Mucosa of rectum (tissue), 2 donors: ENCODE data around the gene PRDM1.
A peak's percentile ranks its signal among the peaks of the same experiment; 100 is the strongest.

Source experiments
- H3K27ac ChIP-seq, 2 donors: one replicate each; pipeline ENCODE4 v1.7.0; 2013; ENCODE audit warnings: inconsistent platforms in 2 of 2, low read depth in 2 of 2, low read length in 2 of 2
- H3K27me3 ChIP-seq, 2 donors: one replicate each; pipeline ENCODE4 v1.7.0; 2013; ENCODE audit warnings: low read length in 2 of 2; ENCODE audit not compliant: control insufficient read depth in 2 of 2, insufficient read depth in 2 of 2
- H3K36me3 ChIP-seq, 2 donors: one replicate each; pipeline ENCODE4 v1.7.0; 2013; ENCODE audit warnings: low read length in 2 of 2; ENCODE audit not compliant: control insufficient read depth in 2 of 2, insufficient read depth in 2 of 2
- H3K4me1 ChIP-seq, 2 donors: one replicate each; pipeline ENCODE4 v1.7.0; 2013; ENCODE audit warnings: low read length in 2 of 2, mild to moderate bottlenecking in 1 of 2; ENCODE audit not compliant: control insufficient read depth in 2 of 2, insufficient read depth in 2 of 2
- H3K4me3 ChIP-seq, 2 donors: one replicate each; pipeline ENCODE4 v1.7.0; 2013; ENCODE audit warnings: low read length in 2 of 2
- H3K9ac ChIP-seq, 2 donors: one replicate each; pipeline ENCODE4 v1.7.0; 2013; ENCODE audit warnings: low read length in 2 of 2, low read depth in 1 of 2, mild to moderate bottlenecking in 1 of 2
- H3K9me3 ChIP-seq, 2 donors: one replicate each; pipeline ENCODE4 v1.7.0; 2013; ENCODE audit warnings: low read length in 2 of 2; ENCODE audit not compliant: control insufficient read depth in 2 of 2
- donor health status: healthy.
- donor health status: Normal muscosa, but diverticular disease.

Gene PRDM1

DNA sequence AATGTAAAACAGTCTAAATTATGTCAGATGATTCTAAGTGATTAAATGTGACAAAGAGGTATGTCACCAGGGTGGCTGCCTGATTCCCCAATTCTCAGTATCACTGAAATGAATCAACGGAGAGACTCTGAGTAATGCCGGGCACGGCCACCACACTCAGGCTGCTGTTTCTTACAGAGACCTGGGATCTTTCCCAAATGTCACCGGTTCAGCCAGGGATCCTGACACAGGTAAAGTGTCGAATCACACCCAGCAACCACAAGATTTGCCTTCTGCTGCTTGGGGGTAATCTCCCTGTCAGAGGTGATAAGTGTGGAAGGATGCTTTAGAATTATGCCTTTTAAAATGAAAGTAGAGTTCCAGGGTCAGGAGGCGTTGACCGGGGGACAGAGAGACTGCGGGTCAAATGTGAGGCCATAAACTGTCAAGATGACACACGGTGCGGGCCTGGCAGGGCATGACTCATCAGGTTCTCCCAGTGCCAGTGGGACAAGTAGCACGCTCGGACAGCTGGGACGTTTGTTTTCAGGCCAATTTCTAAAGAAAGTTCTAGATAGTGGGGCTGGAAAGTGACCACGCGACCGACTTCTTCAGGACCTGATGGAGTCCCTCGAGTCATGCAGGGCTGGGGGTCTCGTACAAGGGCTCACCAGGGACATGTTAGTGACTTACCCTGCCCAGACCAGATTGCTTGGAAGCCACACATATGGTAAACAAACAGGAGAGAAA lies 48.9 kb downstream of the PRDM1 start:
- Histone ChIP-seq H3K27me3 (no peaks in the 10 kb centered on the region), H3K4me3 (no peak overlapping the region), H3K4me1 (peaks cover 2 to 10% of the 10 kb centered on the region in 2 donors), H3K36me3 (no peaks in the 10 kb centered on the region), H3K27ac (peak overlapping the region; percentile 73 to 74), H3K9me3 (no peaks in the 10 kb centered on the region), H3K9ac (no peak overlapping the region)

DNA sequence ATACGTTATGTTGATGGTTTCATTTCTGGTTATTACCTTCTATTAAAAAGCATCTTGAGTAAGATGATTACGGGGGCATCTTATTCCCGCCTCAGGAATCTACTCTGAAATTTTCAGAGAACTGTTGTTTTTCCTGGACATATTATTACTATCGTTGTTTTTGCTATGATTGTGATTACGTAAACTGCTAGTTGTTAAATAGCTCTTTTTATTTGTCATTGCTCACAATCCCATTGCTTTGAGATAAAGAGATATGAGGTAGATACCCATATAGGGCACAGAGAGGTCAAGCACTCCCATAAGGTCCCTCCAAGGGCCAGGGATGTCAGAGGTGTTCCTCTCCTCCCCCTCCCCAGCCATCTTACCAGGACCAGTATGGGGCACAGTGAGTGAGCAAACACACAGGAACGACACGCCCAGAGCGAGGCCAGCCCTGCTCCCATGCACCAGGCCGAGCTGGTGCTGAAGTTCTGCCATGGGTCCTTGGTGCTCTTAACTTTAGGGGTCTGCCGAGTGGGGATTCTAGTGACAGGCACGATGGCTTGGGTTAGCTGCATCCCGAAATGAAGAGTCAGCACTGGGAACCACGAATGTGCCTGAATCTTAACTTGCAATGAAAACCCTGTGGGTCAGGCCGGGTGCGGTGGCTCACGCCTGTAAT lies 49.9 kb downstream of the PRDM1 start:
- H3K4me1 ChIP-seq = peaks cover 2 to 8% of the 10 kb centered on the region in 2 donors
- H3K27me3 ChIP-seq = no peaks in the 10 kb centered on the region
- no peaks in the 10 kb centered on the region for H3K36me3 ChIP-seq
- H3K9ac ChIP-seq = no peak overlapping the region
- no peak overlapping the region for H3K4me3 ChIP-seq
- no peaks in the 10 kb centered on the region for H3K9me3 ChIP-seq
- H3K27ac ChIP-seq = peak overlapping the region; percentile 73 to 74

DNA sequence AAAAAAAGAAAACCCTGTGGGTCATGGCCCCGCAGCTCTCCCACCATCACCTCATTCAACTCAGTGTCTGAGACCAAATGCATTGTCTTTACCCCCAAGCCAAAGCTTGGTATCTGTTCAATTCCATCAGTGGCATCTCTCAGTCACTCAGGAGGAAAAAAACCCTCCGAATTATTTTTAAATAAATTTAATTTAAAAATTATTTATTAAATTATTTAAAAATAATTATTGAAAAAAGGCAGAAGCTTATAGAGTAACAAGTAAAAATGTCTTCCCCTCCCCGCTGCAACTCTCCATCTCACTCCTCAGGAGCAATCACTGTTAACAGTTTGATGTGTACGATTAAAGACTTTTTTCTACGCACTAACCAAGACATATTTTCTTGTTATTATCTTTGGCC lies 50.7 kb downstream of the PRDM1 start:
- Histone ChIP-seq H3K27ac (no peak overlapping the region), H3K4me3 (no peak overlapping the region), H3K27me3 (no peaks in the 10 kb centered on the region), H3K36me3 (no peaks in the 10 kb centered on the region), H3K9me3 (no peaks in the 10 kb centered on the region), H3K9ac (no peak overlapping the region), H3K4me1 (peaks cover 6 to 11% of the 10 kb centered on the region in 2 donors)

DNA sequence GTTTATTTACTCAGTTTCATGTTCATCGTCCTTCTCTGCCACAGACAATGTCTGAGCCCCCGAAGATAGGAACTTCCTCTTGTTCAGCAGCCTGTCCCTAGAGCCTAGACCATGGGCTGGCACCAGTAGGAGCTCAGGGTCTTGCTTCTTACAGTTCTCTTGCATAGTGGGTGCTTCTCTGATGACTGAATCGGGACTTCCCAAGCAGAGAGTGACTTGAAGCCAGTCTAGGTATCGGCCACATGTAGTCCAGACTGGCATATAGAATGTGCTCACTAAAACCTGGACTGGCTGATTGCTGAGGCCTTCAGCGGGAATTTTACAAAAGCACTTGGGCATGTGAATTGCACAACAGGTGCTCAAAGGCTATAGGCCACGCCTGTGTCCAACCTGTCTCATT lies 52.0 kb downstream of the PRDM1 start:
- H3K4me3 ChIP-seq = no peak overlapping the region
- peaks cover 9 to 14% of the 10 kb centered on the region in 2 donors for H3K4me1 ChIP-seq
- peak overlapping the region in 1 of 2 donors; percentile 6 for H3K27ac ChIP-seq
- H3K36me3 ChIP-seq = no peaks in the 10 kb centered on the region
- no peak overlapping the region for H3K9ac ChIP-seq
- H3K27me3 ChIP-seq = no peaks in the 10 kb centered on the region
- H3K9me3 ChIP-seq = no peaks in the 10 kb centered on the region

DNA sequence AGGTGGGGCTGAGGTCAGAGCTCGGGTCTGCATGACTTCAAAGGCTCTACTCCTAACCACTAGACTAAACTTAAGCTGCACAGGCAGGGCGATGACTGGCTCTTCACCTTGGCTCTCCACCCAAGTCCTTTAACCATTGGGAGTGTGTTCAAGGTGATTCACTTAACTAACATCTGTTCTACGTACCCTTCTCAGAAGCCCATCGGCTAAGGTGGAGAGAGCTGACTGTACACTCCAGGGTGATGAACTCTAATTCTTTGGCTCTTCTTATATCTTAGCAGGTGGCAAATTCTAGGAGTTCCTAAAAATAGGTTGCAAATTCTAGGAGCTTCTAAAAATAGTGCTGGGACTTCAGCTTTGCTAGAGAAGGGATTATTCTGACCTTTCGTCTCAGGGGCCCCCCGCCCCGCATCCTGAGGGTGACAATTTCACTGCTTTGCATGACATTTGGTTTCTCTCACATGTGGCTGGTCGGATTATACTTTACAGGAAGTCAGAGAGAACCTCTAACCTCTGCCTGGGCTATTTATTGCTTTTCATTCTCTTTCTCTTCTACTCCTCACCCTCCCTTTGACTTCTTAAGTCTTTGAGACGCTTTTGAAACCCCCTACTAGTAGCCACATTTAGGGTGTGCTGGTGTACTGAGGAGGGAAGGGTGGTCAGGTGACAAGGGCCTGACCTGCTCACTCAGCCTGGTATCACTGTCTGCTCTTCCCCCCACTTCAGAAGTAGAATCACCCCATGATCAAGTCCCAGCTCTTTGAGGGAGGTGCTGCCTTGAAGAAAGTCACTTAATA lies 55.5 kb downstream of the PRDM1 start:
- no peaks in the 10 kb centered on the region for H3K9me3 ChIP-seq
- peak overlapping the region in 1 of 2 donors; percentile 17 for H3K9ac ChIP-seq
- H3K27me3 ChIP-seq = no peaks in the 10 kb centered on the region
- peaks cover 7 to 9% of the 10 kb centered on the region in 2 donors for H3K4me1 ChIP-seq
- peak overlapping the region; percentile 37 to 60 for H3K27ac ChIP-seq
- no peak overlapping the region for H3K4me3 ChIP-seq
- no peaks in the 10 kb centered on the region for H3K36me3 ChIP-seq

DNA sequence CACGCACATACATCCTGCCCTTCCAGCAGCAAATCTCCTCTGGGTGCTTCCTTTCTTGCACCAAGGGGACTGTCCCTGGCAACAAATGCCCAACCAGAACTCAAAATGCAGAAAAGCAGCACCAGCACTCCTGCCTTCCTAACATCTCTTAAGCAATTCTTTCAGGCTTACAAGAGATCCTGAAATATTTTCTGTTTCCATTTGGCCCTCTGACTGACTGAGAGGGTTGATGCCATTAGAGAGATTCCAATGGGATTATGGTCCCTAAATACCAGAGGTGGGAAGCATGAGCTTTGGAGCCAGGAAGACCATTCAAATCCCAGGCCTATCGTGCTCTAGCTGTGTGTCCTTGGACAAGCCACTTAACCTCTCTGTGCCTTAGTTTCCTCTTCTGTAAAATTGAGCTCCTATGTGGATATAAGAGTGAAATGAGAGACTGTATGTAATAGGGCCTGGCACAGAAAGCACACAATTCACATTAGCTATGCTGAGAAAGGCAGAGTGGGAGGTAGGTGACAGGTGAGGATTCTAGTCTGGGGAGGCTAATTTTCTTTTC lies 56.8 kb downstream of the PRDM1 start:
- H3K9ac ChIP-seq = no peak overlapping the region
- H3K36me3 ChIP-seq = no peaks in the 10 kb centered on the region
- H3K27me3 ChIP-seq = no peaks in the 10 kb centered on the region
- H3K27ac ChIP-seq = peak overlapping the region in 1 of 2 donors; percentile 60
- H3K4me3 ChIP-seq = no peak overlapping the region
- no peaks in the 10 kb centered on the region for H3K9me3 ChIP-seq
- peaks cover 7 to 9% of the 10 kb centered on the region in 2 donors for H3K4me1 ChIP-seq

DNA sequence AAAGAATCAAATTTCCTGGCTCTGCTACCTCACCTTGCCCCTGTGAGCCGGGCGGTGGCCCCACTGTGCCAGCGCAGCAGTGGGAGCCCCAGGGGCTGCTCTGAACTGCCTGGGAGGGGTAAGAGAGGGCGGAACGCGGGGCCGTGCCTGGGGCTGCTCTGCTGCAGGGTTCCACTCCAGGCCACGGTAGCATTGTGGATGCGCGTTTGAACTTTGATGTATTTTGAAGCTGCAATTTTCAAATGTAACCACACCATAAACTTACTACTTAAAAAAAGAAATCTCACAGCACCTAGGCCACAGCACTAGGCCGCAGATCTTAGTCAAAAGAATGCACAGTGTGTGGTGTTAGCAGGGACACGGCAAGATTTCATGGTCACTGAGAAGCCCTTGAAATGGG lies 57.5 kb downstream of the PRDM1 start:
- Histone ChIP-seq H3K27ac (no peak overlapping the region), H3K27me3 (no peaks in the 10 kb centered on the region), H3K4me1 (peaks cover 7% of the 10 kb centered on the region in 2 donors), H3K36me3 (no peaks in the 10 kb centered on the region), H3K4me3 (no peak overlapping the region), H3K9ac (no peak overlapping the region), H3K9me3 (no peaks in the 10 kb centered on the region)

DNA sequence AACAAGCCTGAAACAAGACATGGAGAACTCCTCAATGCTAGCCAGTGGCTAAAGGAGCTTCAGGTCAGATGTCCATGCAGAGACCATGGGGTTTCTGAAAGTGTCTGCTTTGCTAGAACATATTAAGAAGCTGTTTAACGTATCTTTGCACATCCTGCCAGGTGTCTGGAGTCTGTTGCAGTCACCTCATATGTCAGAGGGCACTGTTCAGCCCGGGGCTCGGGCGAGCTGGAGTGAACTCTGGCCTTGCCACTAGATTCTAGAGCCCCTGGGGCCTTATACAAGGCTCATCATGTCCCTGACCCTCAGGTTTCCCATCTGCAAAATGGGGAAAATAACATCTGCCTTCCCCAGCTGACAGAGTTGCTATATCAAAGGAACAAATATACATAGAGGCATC lies 59.0 kb downstream of the PRDM1 start:
- no peaks in the 10 kb centered on the region for H3K9me3 ChIP-seq
- H3K4me3 ChIP-seq = no peak overlapping the region
- H3K36me3 ChIP-seq = no peaks in the 10 kb centered on the region
- H3K27me3 ChIP-seq = no peaks in the 10 kb centered on the region
- peaks cover 7% of the 10 kb centered on the region in 2 donors for H3K4me1 ChIP-seq
- H3K9ac ChIP-seq = no peak overlapping the region
- peak overlapping the region in 1 of 2 donors; percentile 38 for H3K27ac ChIP-seq

DNA sequence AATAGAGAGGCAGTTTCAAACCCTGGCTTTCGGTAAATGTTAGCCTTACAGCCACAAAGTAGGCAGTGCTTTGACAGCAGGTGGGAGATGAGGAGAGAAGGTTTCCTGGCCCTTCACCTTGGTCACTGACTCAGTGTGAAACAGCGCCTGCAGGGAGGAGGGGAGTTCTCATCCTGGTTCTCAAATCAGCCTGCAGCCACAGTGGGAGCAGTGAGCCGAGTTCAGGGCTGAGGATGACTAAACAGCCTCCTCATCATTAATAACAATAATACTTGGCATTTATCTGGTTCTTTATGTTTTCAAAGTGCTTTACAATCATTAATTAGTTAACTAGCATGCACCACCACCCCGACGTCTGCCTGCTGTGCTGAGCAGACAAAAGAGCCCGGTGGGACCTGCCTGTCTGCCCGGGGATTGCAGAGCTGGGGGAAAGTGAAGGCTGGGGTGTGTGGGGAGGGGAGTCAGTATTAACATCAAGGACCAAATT lies 59.6 kb downstream of the PRDM1 start:
- H3K27ac ChIP-seq = peak overlapping the region in 1 of 2 donors; percentile 38
- no peak overlapping the region for H3K4me3 ChIP-seq
- H3K36me3 ChIP-seq = no peaks in the 10 kb centered on the region
- H3K4me1 ChIP-seq = peaks cover 7% of the 10 kb centered on the region in 2 donors
- no peak overlapping the region for H3K9ac ChIP-seq
- no peaks in the 10 kb centered on the region for H3K27me3 ChIP-seq
- no peaks in the 10 kb centered on the region for H3K9me3 ChIP-seq
